ENCODE results near the gene HES6. TPM values are rescaled to one million over a fixed set of nuclear protein-coding genes. Genes with fewer than 3 reads are reported as not detected.

HES6 gene
- total RNA-seq, 1 donor from 2014 or later = 5.0 TPM

GRCh38 chr2:238271061-238271554, 31.3 kb upstream of the HES6 start:
- H3K27me3 Mint-ChIP-seq (ENCODE audit: unreplicated experiment) = peaks cover 4% of the 10 kb centered on the region
- H3K4me3 Mint-ChIP-seq (ENCODE audit: unreplicated experiment) = no peak overlapping the region
- H3K27ac Mint-ChIP-seq (ENCODE audit: unreplicated experiment) = no peak overlapping the region
- no peaks in the 10 kb centered on the region for H3K9me3 Mint-ChIP-seq (ENCODE audit: unreplicated experiment)
- TF ChIP-seq CTCF (IDR thresholded peaks at IDR 0.05; ENCODE audit: unreplicated experiment) = no peak
- H3K36me3 Mint-ChIP-seq (ENCODE audit: low read depth, unreplicated experiment) = peaks cover 25% of the 10 kb centered on the region
- DNase-seq (ENCODE audit: low spot score) = no peak
- H3K4me1 Mint-ChIP-seq (ENCODE audit: unreplicated experiment) = no peaks in the 10 kb centered on the region

- H3K4me3 Mint-ChIP-seq (ENCODE audit: unreplicated experiment) = no peak overlapping the region
- no peaks in the 10 kb centered on the region for H3K9me3 Mint-ChIP-seq (ENCODE audit: unreplicated experiment)
- no peak overlapping the region for H3K27ac Mint-ChIP-seq (ENCODE audit: unreplicated experiment)
- no peaks in the 10 kb centered on the region for H3K4me1 Mint-ChIP-seq (ENCODE audit: unreplicated experiment)
- peaks cover 25% of the 10 kb centered on the region for H3K36me3 Mint-ChIP-seq (ENCODE audit: low read depth, unreplicated experiment)
- no peak for DNase-seq (ENCODE audit: low spot score)
- peaks cover 4% of the 10 kb centered on the region for H3K27me3 Mint-ChIP-seq (ENCODE audit: unreplicated experiment)
- TF ChIP-seq CTCF (IDR thresholded peaks at IDR 0.05; ENCODE audit: unreplicated experiment) = no peak
These were observed 30.8 kb upstream of the HES6 start for GRCh38 chr2:238270606-238271005.

- TF ChIP-seq CTCF (IDR thresholded peaks at IDR 0.05; ENCODE audit: unreplicated experiment) = no peak
- H3K4me1 Mint-ChIP-seq (ENCODE audit: unreplicated experiment) = no peaks in the 10 kb centered on the region
- DNase-seq (ENCODE audit: low spot score) = no peak
- no peak overlapping the region for H3K27ac Mint-ChIP-seq (ENCODE audit: unreplicated experiment)
- peaks cover 25% of the 10 kb centered on the region for H3K36me3 Mint-ChIP-seq (ENCODE audit: low read depth, unreplicated experiment)
- H3K9me3 Mint-ChIP-seq (ENCODE audit: unreplicated experiment) = no peaks in the 10 kb centered on the region
- H3K27me3 Mint-ChIP-seq (ENCODE audit: unreplicated experiment) = peaks cover 4% of the 10 kb centered on the region
- peak overlapping the region; percentile 77 for H3K4me3 Mint-ChIP-seq (ENCODE audit: unreplicated experiment)
These were observed 29.9 kb upstream of the HES6 start for GRCh38 chr2:238269741-238270140.

- no peak for DNase-seq (ENCODE audit: low spot score)
- H3K36me3 Mint-ChIP-seq (ENCODE audit: low read depth, unreplicated experiment) = peaks cover 23% of the 10 kb centered on the region
- no peaks in the 10 kb centered on the region for H3K9me3 Mint-ChIP-seq (ENCODE audit: unreplicated experiment)
- TF ChIP-seq CTCF (IDR thresholded peaks at IDR 0.05; ENCODE audit: unreplicated experiment) = no peak
- H3K27ac Mint-ChIP-seq (ENCODE audit: unreplicated experiment) = no peak overlapping the region
- H3K4me1 Mint-ChIP-seq (ENCODE audit: unreplicated experiment) = peaks cover 10% of the 10 kb centered on the region
- H3K4me3 Mint-ChIP-seq (ENCODE audit: unreplicated experiment) = no peak overlapping the region
- H3K27me3 Mint-ChIP-seq (ENCODE audit: unreplicated experiment) = peaks cover 8% of the 10 kb centered on the region
These were observed 28.2 kb upstream of the HES6 start for GRCh38 chr2:238267884-238268680.

- Mint-ChIP-seq H3K4me3 (ENCODE audit: unreplicated experiment) (no peak overlapping the region), H3K27me3 (ENCODE audit: unreplicated experiment) (peaks cover 8% of the 10 kb centered on the region), H3K27ac (ENCODE audit: unreplicated experiment) (no peak overlapping the region), H3K9me3 (ENCODE audit: unreplicated experiment) (no peaks in the 10 kb centered on the region), H3K36me3 (ENCODE audit: low read depth, unreplicated experiment) (peaks cover 17% of the 10 kb centered on the region), H3K4me1 (ENCODE audit: unreplicated experiment) (peaks cover 17% of the 10 kb centered on the region)
- TF ChIP-seq CTCF (IDR thresholded peaks at IDR 0.05; ENCODE audit: unreplicated experiment) = no peak
- DNase-seq (ENCODE audit: low spot score) = no peak
These were observed 27.5 kb upstream of the HES6 start for GRCh38 chr2:238267341-238267710.
